Measurements from ENCODE around the gene PFKFB4. TPM values are rescaled to one million over a fixed set of nuclear protein-coding genes. Genes with fewer than 3 reads are reported as not detected.

Gene PFKFB4
- total RNA-seq, 2 experiments from 2014 or later: 42.8 to 49.1 TPM

GRCh38 chr3:48518638-48519276 lies 37.8 kb downstream of the PFKFB4 start:
- Mint-ChIP-seq H3K27me3 (ENCODE audit: low read depth) (no peaks in the 10 kb centered on the region), H3K9me3 (ENCODE audit: insufficient read depth) (no peaks in the 10 kb centered on the region), H3K27ac (peak overlapping the region; percentile 82), H3K4me3 (no peak overlapping the region), H3K4me1 (ENCODE audit: low read depth) (peaks cover 67% of the 10 kb centered on the region), H3K36me3 (ENCODE audit: low read depth) (peaks cover 24% of the 10 kb centered on the region)
- ATAC-seq (peak; percentile 49), DNase-seq (peak; percentile 41)
- ChIA-PET CTCF (interaction anchor here (0.6 to 1.6 kb wide), 3 partner anchors 10 to 83 kb away, joined by 3 to 7 read pairs (median 3); partner anchors contain the start of genes CCDC51 and TMA7), POLR2A (no interaction called here)

GRCh38 chr3:48518069-48518468 lies 38.5 kb downstream of the PFKFB4 start:
- no peak for ATAC-seq
- ChIA-PET POLR2A (no interaction called here), CTCF (interaction anchor here (1.6 kb wide), 1 partner anchor 82 kb away, joined by 7 read pairs; no protein-coding TSS in a partner anchor)

GRCh38 chr3:48516571-48516970 lies 40.0 kb downstream of the PFKFB4 start:
- POLR2A ChIA-PET: interaction anchor here (2.0 kb wide), 1 partner anchor 50 kb away, joined by 9 read pairs; a partner anchor contains a TSS
- H3K27me3 Mint-ChIP-seq (ENCODE audit: low read depth): peaks cover 4% of the 10 kb centered on the region
- H3K36me3 Mint-ChIP-seq (ENCODE audit: low read depth): peaks cover 17% of the 10 kb centered on the region
- no peaks in the 10 kb centered on the region for H3K9me3 Mint-ChIP-seq (ENCODE audit: insufficient read depth)
- CTCF ChIA-PET: interaction anchor here (0.8 to 4.0 kb wide), 5 partner anchors 10 to 80 kb away, joined by 3 to 29 read pairs (median 10); no protein-coding TSS in a partner anchor
- H3K4me1 Mint-ChIP-seq (ENCODE audit: low read depth): peaks cover 73% of the 10 kb centered on the region
- H3K27ac Mint-ChIP-seq: peak overlapping the region; percentile 77
- no peak for ATAC-seq
- H3K4me3 Mint-ChIP-seq: peak overlapping the region; percentile 50
- peak; percentile 46 for DNase-seq

More at GRCh38 chr3:48518069-48518468, 38.5 kb downstream of the PFKFB4 start:
- H3K36me3 Mint-ChIP-seq (ENCODE audit: low read depth): peaks cover 22% of the 10 kb centered on the region
- DNase-seq: no peak
- H3K4me1 Mint-ChIP-seq (ENCODE audit: low read depth): peaks cover 69% of the 10 kb centered on the region
- H3K4me3 Mint-ChIP-seq: no peak overlapping the region
- no peaks in the 10 kb centered on the region for H3K9me3 Mint-ChIP-seq (ENCODE audit: insufficient read depth)
- H3K27ac Mint-ChIP-seq: peak overlapping the region; percentile 82
- H3K27me3 Mint-ChIP-seq (ENCODE audit: low read depth): no peaks in the 10 kb centered on the region

GRCh38 chr3:48514431-48515227 lies 42.0 kb downstream of the PFKFB4 start:
- Mint-ChIP-seq H3K4me1 (ENCODE audit: low read depth) (peaks cover 65% of the 10 kb centered on the region), H3K4me3 (peak overlapping the region; percentile 43)

GRCh38 chr3:48511551-48511950 lies 45.1 kb downstream of the PFKFB4 start:
- H3K36me3 Mint-ChIP-seq (ENCODE audit: low read depth): peaks cover 2% of the 10 kb centered on the region
- H3K27ac Mint-ChIP-seq: no peak overlapping the region
- ATAC-seq (no peak), DNase-seq (no peak)
- CTCF ChIA-PET: interaction anchor here (0.9 to 10.0 kb wide), 4 partner anchors 18 to 111 kb away, joined by 3 to 117 read pairs (median 4); no protein-coding TSS in a partner anchor
- POLR2A ChIA-PET: no interaction called here
- H3K9me3 Mint-ChIP-seq (ENCODE audit: insufficient read depth): no peaks in the 10 kb centered on the region
- no peak overlapping the region for H3K4me3 Mint-ChIP-seq
- peaks cover 6% of the 10 kb centered on the region for H3K27me3 Mint-ChIP-seq (ENCODE audit: low read depth)
- peaks cover 49% of the 10 kb centered on the region for H3K4me1 Mint-ChIP-seq (ENCODE audit: low read depth)

More at GRCh38 chr3:48514431-48515227, 42.0 kb downstream of the PFKFB4 start:
- CTCF ChIA-PET: interaction anchor here (0.8 to 4.0 kb wide), 9 partner anchors 8 to 114 kb away, joined by 3 to 29 read pairs (median 5); partner anchors contain the start of gene SHISA5
- H3K27ac Mint-ChIP-seq: peak overlapping the region; percentile 75
- peak; percentile 73 for ATAC-seq
- H3K36me3 Mint-ChIP-seq (ENCODE audit: low read depth): peaks cover 12% of the 10 kb centered on the region
- peak; percentile 77 for DNase-seq
- H3K27me3 Mint-ChIP-seq (ENCODE audit: low read depth): peaks cover 6% of the 10 kb centered on the region
- POLR2A ChIA-PET: interaction anchor here (0.6 to 3.7 kb wide), 5 partner anchors 9 to 58 kb away, joined by 3 to 14 read pairs (median 4); a partner anchor contains a TSS
- no peaks in the 10 kb centered on the region for H3K9me3 Mint-ChIP-seq (ENCODE audit: insufficient read depth)

GRCh38 chr3:48507256-48508061 lies 49.1 kb downstream of the PFKFB4 start:
- peaks cover 6% of the 10 kb centered on the region for H3K27me3 Mint-ChIP-seq (ENCODE audit: low read depth)
- POLR2A ChIA-PET: interaction anchor here (0.6 to 2.3 kb wide), 6 partner anchors 35 to 75 kb away, joined by 3 to 15 read pairs (median 4); a partner anchor contains a TSS
- peaks cover 53% of the 10 kb centered on the region for H3K4me1 Mint-ChIP-seq (ENCODE audit: low read depth)
- peak overlapping the region; percentile 81 for H3K27ac Mint-ChIP-seq
- DNase-seq (peak; percentile 86), ATAC-seq (peak; percentile 87)
- no peaks in the 10 kb centered on the region for H3K9me3 Mint-ChIP-seq (ENCODE audit: insufficient read depth)
- H3K36me3 Mint-ChIP-seq (ENCODE audit: low read depth): no peaks in the 10 kb centered on the region
- no peak overlapping the region for H3K4me3 Mint-ChIP-seq
- CTCF ChIA-PET: interaction anchor here (0.6 to 10.0 kb wide), 31 partner anchors 8 to 267 kb away, joined by 3 to 117 read pairs (median 4); partner anchors contain the start of genes ATRIP, CCDC51, TMA7 and ZNF589

- ChIA-PET CTCF (interaction anchor here (1.0 to 10.0 kb wide), 9 partner anchors 9 to 106 kb away, joined by 3 to 117 read pairs (median 16); partner anchors contain the start of genes CCDC51 and TMA7), POLR2A (interaction anchor here (2.5 to 3.6 kb wide), 2 partner anchors 33 to 66 kb away, joined by 9 to 35 read pairs; partner anchors contain the start of genes CCDC51 and TMA7)
- peaks cover 62% of the 10 kb centered on the region for H3K4me1 Mint-ChIP-seq (ENCODE audit: low read depth)
- peaks cover 2% of the 10 kb centered on the region for H3K27me3 Mint-ChIP-seq (ENCODE audit: low read depth)
- H3K36me3 Mint-ChIP-seq (ENCODE audit: low read depth): peaks cover 11% of the 10 kb centered on the region
- DNase-seq: no peak
- no peak for ATAC-seq
- no peak overlapping the region for H3K4me3 Mint-ChIP-seq
- H3K9me3 Mint-ChIP-seq (ENCODE audit: insufficient read depth): no peaks in the 10 kb centered on the region
- H3K27ac Mint-ChIP-seq: no peak overlapping the region
These were observed 50.6 kb downstream of the PFKFB4 start for GRCh38 chr3:48505968-48506504.

GRCh38 chr3:48505146-48505545 lies 51.5 kb downstream of the PFKFB4 start:
- POLR2A ChIA-PET: interaction anchor here (0.6 to 3.6 kb wide), 6 partner anchors 26 to 65 kb away, joined by 3 to 35 read pairs (median 7); partner anchors contain the start of genes CCDC51 and TMA7
- DNase-seq: no peak
- no peak overlapping the region for H3K27ac Mint-ChIP-seq
- no peaks in the 10 kb centered on the region for H3K9me3 Mint-ChIP-seq (ENCODE audit: insufficient read depth)
- peaks cover 64% of the 10 kb centered on the region for H3K4me1 Mint-ChIP-seq (ENCODE audit: low read depth)
- peaks cover 17% of the 10 kb centered on the region for H3K36me3 Mint-ChIP-seq (ENCODE audit: low read depth)
- no peaks in the 10 kb centered on the region for H3K27me3 Mint-ChIP-seq (ENCODE audit: low read depth)
- no peak for ATAC-seq
- peak overlapping the region; percentile 79 for H3K4me3 Mint-ChIP-seq
- CTCF ChIA-PET: interaction anchor here (1.0 to 10.0 kb wide), 5 partner anchors 32 to 104 kb away, joined by 3 to 117 read pairs (median 4); no protein-coding TSS in a partner anchor

GRCh38 chr3:48504051-48504946 lies 52.3 kb downstream of the PFKFB4 start, which contains the start of gene SHISA5:
SHISA5 (minus strand) TSS chr3:48504174; CDS start chr3:48504094, 80 bp downstream.
- Mint-ChIP-seq H3K9me3 (ENCODE audit: insufficient read depth) (no peaks in the 10 kb centered on the region), H3K36me3 (ENCODE audit: low read depth) (peaks cover 19% of the 10 kb centered on the region), H3K4me1 (ENCODE audit: low read depth) (peaks cover 64% of the 10 kb centered on the region), H3K27ac (peak within 1 kb of the TSS; percentile 79), H3K27me3 (ENCODE audit: low read depth) (no peaks in the 10 kb centered on the region), H3K4me3 (peak within 1 kb of the TSS; percentile 79)
- ChIA-PET POLR2A (interaction anchor here (0.6 to 3.6 kb wide), 6 partner anchors 25 to 64 kb away, joined by 3 to 35 read pairs (median 7); partner anchors contain the start of genes CCDC51 and TMA7), CTCF (interaction anchor here (1.1 to 10.0 kb wide), 6 partner anchors 8 to 68 kb away, joined by 3 to 117 read pairs (median 4); no protein-coding TSS in a partner anchor)
- ATAC-seq (peak; percentile 75), DNase-seq (peak; percentile 64)

All from activated CD8-positive, alpha-beta T cell treated with anti-CD3 and anti-CD28 coated beads, Interleukin-2, amount 10 ng/mL, durations not matched to agents 7 days and 5 days (primary cell).